ENCODE measurements around the gene CRACR2A.

Gene CRACR2A

DNA sequence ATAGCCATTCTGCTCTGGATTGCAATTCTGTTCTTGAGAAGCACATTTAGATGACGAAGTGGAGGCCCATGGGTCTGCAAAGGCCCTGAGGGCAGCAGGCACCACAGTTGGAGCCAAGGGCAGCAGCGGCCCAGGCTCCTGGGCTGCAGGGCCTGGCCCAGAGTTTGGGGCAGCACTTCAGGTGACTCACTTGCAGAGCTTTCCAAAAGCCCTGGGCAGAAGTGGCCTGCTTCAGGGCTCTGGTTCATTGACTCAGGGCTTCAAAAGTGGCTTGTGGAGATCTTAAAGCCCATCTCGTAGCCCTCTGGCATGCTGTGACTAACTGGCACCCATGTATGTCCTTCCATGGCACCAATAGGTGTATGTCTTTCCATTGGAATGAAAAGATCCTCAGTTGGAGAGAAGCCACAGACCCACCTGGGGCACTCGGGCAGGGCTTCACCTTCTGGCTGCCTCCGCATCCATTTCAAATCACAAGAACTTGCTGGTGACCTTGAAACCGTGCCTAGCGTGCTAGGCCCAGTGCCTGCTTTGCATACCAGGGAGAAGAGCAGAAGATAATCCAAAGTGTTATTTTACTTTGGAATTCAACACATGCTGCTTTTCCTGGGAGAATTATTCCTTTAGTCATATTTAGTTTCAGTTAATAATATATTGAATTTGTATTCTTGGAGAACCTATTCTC, 155.2 kb downstream of the CRACR2A start:
- FAIRE-seq (no peak), DNase-seq (ENCODE audit: insufficient read length, low spot score) (no peak)
- TF ChIP-seq POLR2A (IDR thresholded peaks at IDR 0.05; ENCODE audit: low read depth, low read length) = no peak
- no peak for TF ChIP-seq POU2F2 (IDR thresholded peaks at IDR 0.05; ENCODE audit: low read depth, low read length)
- no peak for TF ChIP-seq POLR2AphosphoS5 (IDR thresholded peaks at IDR 0.05; ENCODE audit: low read depth, low read length)
- no peak for TF ChIP-seq PAX5 (IDR thresholded peaks at IDR 0.05; ENCODE audit: insufficient read depth, low read length, severe bottlenecking)
- no peak for TF ChIP-seq TAF1 (IDR thresholded peaks at IDR 0.05; ENCODE audit: low read depth, low read length)
- TF ChIP-seq SPI1 (IDR thresholded peaks at IDR 0.05; ENCODE audit: low read depth, low read length) = no peak

GRCh38 chr12:3596703-3597415, 156.1 kb downstream of the CRACR2A start:
- DNase-seq (ENCODE audit: insufficient read length, low spot score) = no peak
- no peak for FAIRE-seq
- no peak for TF ChIP-seq SPI1 (IDR thresholded peaks at IDR 0.05; ENCODE audit: low read depth, low read length)
- TF ChIP-seq POU2F2 (IDR thresholded peaks at IDR 0.05; ENCODE audit: low read depth, low read length) = no peak
- no peak for TF ChIP-seq PAX5 (IDR thresholded peaks at IDR 0.05; ENCODE audit: insufficient read depth, low read length, severe bottlenecking)
- TF ChIP-seq POLR2A (IDR thresholded peaks at IDR 0.05; ENCODE audit: low read depth, low read length) = no peak
- TF ChIP-seq TAF1 (IDR thresholded peaks at IDR 0.05; ENCODE audit: low read depth, low read length) = no peak
- no peak for TF ChIP-seq POLR2AphosphoS5 (IDR thresholded peaks at IDR 0.05; ENCODE audit: low read depth, low read length)

GRCh38 chr12:3595721-3596120, 157.2 kb downstream of the CRACR2A start:
- TF ChIP-seq TAF1 (IDR thresholded peaks at IDR 0.05; ENCODE audit: low read depth, low read length) (no peak), POLR2AphosphoS5 (IDR thresholded peaks at IDR 0.05; ENCODE audit: low read depth, low read length) (no peak), POLR2A (IDR thresholded peaks at IDR 0.05; ENCODE audit: low read depth, low read length) (no peak), POU2F2 (IDR thresholded peaks at IDR 0.05; ENCODE audit: low read depth, low read length) (no peak), SPI1 (IDR thresholded peaks at IDR 0.05; ENCODE audit: low read depth, low read length) (no peak), PAX5 (IDR thresholded peaks at IDR 0.05; ENCODE audit: insufficient read depth, low read length, severe bottlenecking) (no peak)
- no peak for DNase-seq (ENCODE audit: insufficient read length, low spot score)
- no peak for FAIRE-seq

DNA sequence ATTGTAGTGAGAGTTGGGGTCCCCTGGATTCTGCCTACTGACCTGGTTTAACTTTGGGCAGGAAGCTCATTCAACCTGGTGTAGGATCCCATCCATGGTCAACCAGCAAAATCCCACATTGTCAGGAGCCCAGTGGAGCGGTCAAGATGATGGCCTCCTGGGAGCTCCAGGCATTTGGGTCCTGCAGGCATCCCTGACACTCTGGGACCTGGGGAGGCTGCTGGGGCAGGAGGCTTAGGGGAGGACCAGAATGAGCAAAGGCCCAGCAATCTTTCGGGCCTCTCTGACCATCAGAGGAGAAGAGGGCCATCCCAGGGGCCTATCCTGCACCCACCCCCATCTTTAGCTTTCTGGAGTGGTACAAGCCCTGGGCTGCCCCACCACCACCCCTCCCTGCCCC, 157.9 kb downstream of the CRACR2A start:
- FAIRE-seq = no peak
- DNase-seq (ENCODE audit: insufficient read length, low spot score) = no peak
- TF ChIP-seq SPI1 (IDR thresholded peaks at IDR 0.05; ENCODE audit: low read depth, low read length) (no peak), POLR2A (IDR thresholded peaks at IDR 0.05; ENCODE audit: low read depth, low read length) (no peak), TAF1 (IDR thresholded peaks at IDR 0.05; ENCODE audit: low read depth, low read length) (no peak), POLR2AphosphoS5 (IDR thresholded peaks at IDR 0.05; ENCODE audit: low read depth, low read length) (no peak), POU2F2 (IDR thresholded peaks at IDR 0.05; ENCODE audit: low read depth, low read length) (no peak), PAX5 (IDR thresholded peaks at IDR 0.05; ENCODE audit: insufficient read depth, low read length, severe bottlenecking) (no peak)

DNA sequence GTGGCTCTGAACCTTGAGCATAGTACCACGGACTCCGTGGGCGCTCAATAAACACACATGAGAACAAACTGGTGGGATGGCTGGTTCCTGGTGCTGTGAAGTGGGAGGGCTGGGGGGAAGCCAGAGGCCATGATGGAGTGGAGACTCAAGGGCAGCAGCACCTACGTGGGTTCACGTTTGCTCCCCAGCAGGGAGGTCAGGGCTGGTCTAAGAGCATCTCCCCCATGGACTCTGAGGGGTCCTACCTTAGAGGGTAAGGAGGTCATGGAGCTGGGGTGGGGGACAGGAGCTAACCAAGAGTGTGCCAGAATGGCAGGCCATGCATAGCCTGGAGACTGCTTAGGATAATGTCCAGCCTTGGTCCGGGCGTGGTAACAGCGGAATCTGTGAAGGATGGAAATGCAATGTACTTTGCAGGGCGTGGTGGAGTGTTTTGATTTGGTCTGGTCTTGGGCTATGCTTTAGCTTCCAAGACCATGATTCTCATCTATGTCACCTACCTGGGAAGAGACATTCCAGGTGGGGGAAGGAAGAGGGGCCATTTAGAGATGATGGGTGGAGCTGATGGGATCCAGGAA, 158.9 kb downstream of the CRACR2A start:
- FAIRE-seq (no peak), DNase-seq (ENCODE audit: insufficient read length, low spot score) (no peak)
- TF ChIP-seq TAF1 (IDR thresholded peaks at IDR 0.05; ENCODE audit: low read depth, low read length) (no peak), POLR2A (IDR thresholded peaks at IDR 0.05; ENCODE audit: low read depth, low read length) (no peak), POU2F2 (IDR thresholded peaks at IDR 0.05; ENCODE audit: low read depth, low read length) (no peak), POLR2AphosphoS5 (IDR thresholded peaks at IDR 0.05; ENCODE audit: low read depth, low read length) (no peak), PAX5 (IDR thresholded peaks at IDR 0.05; ENCODE audit: insufficient read depth, low read length, severe bottlenecking) (no peak), SPI1 (IDR thresholded peaks at IDR 0.05; ENCODE audit: low read depth, low read length) (no peak)

DNA sequence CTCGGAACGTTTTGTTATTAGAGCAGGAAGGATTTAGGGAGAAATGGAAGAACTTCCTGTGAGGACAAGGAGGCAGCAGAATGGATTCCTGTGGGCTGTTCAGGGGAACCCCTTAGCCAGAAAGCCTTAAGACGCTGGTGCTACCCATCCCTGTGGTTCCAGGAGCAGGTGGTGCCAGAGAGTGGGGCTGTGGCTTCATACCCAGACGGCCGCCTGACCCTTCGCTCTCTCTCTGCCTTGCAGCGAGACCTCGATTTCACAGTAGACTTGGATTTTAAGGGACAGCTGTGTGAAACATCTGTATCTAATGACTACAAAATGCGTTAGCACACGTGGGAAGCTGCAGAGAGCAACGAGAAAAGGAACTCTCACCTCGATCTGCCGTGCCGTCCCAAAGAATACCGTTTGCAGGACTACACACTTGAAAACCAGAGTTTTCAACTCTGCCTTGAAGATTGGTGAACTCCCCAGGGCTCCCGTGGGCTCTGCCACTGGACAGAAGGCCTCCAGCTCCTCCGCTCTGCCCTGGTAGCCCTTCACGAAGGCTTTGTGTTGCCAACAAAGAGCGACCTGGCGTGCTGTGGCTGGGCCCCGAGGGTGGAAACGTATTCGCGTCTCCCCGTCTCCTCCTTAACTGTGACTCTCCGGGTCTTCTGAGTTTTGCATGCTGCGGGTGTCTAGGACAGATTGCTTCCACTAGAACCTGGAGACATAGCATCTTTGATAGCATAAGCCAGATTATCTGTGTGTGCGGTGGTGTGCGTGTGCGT, 159.9 kb downstream of the CRACR2A start:
- DNase-seq (ENCODE audit: insufficient read length, low spot score) = no peak
- TF ChIP-seq POU2F2 (IDR thresholded peaks at IDR 0.05; ENCODE audit: low read depth, low read length) (no peak), POLR2A (IDR thresholded peaks at IDR 0.05; ENCODE audit: low read depth, low read length) (no peak), TAF1 (IDR thresholded peaks at IDR 0.05; ENCODE audit: low read depth, low read length) (no peak), PAX5 (IDR thresholded peaks at IDR 0.05; ENCODE audit: insufficient read depth, low read length, severe bottlenecking) (no peak), SPI1 (IDR thresholded peaks at IDR 0.05; ENCODE audit: low read depth, low read length) (no peak), POLR2AphosphoS5 (IDR thresholded peaks at IDR 0.05; ENCODE audit: low read depth, low read length) (no peak)
- FAIRE-seq = no peak

GRCh38 chr12:3589745-3590144, 163.2 kb downstream of the CRACR2A start:
- TF ChIP-seq POU2F2 (IDR thresholded peaks at IDR 0.05; ENCODE audit: low read depth, low read length) (no peak), POLR2AphosphoS5 (IDR thresholded peaks at IDR 0.05; ENCODE audit: low read depth, low read length) (no peak), PAX5 (IDR thresholded peaks at IDR 0.05; ENCODE audit: insufficient read depth, low read length, severe bottlenecking) (no peak), POLR2A (IDR thresholded peaks at IDR 0.05; ENCODE audit: low read depth, low read length) (no peak), SPI1 (IDR thresholded peaks at IDR 0.05; ENCODE audit: low read depth, low read length) (no peak), TAF1 (IDR thresholded peaks at IDR 0.05; ENCODE audit: low read depth, low read length) (no peak)
- no peak for DNase-seq (ENCODE audit: insufficient read length, low spot score)
- no peak for FAIRE-seq

DNA sequence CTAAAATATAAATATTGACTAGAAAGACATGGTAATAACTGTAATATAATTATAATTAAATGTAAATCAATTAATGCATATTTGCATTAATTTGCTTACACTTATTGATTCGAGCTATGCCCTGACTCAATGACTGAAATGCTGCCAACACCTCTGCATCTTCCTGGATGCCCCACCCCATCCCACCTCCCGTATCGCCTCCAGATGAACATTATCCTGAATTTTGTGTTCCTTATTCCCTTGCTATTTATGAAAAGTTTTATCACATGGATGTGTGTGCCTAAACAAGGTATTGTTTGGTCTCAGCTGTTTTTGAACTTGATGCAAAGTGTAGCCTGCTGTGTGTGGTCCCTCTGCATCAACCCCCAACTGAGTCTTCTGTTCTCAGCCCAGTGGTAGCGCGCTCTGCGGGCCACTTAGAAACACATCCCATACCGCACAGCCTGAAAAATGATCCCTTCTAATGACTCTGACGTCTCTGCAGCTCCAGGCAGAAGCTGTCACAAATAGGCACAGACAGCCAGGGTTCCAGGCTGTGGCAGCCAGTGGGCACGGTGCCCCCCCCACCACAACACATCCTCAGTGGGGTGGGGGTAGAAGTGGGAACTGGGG, 165.4 kb downstream of the CRACR2A start:
- no peak for DNase-seq (ENCODE audit: insufficient read length, low spot score)
- FAIRE-seq = no peak
- TF ChIP-seq POU2F2 (IDR thresholded peaks at IDR 0.05; ENCODE audit: low read depth, low read length) = no peak
- TF ChIP-seq TAF1 (IDR thresholded peaks at IDR 0.05; ENCODE audit: low read depth, low read length) = no peak
- TF ChIP-seq POLR2A (IDR thresholded peaks at IDR 0.05; ENCODE audit: low read depth, low read length) = no peak
- TF ChIP-seq SPI1 (IDR thresholded peaks at IDR 0.05; ENCODE audit: low read depth, low read length) = no peak
- no peak for TF ChIP-seq POLR2AphosphoS5 (IDR thresholded peaks at IDR 0.05; ENCODE audit: low read depth, low read length)
- no peak for TF ChIP-seq PAX5 (IDR thresholded peaks at IDR 0.05; ENCODE audit: insufficient read depth, low read length, severe bottlenecking)
